OCI-LY7 (cell line): Measurements from ENCODE around the gene PDE5A.

ENCODE experiments used
- EZH2phosphoT487 ChIP-seq: fragments of 200-600 bp; sonication (generic); IDR thresholded peaks from 2 replicates; pipeline ENCODE4 v1.6.1; 2018; ENCODE audit warnings: low read depth, borderline replicate concordance, mild to moderate bottlenecking, mixed run types, antibody characterized with exemption, low read length, moderate library complexity, mixed read lengths
- TF ChIP-seq, protein P1 (sequence below): fragments of 200-600 bp; sonication (generic); conservative IDR thresholded peaks from 2 replicates; pipeline ENCODE4 v1.5.1; 2014; ENCODE audit warnings: mild to moderate bottlenecking, antibody characterized with exemption, low read length, moderate library complexity, mixed read lengths

GRCh38 chr4:119559044-119559647 lies 69.5 kb downstream of the PDE5A start:
- TF ChIP-seq, protein P1, sequence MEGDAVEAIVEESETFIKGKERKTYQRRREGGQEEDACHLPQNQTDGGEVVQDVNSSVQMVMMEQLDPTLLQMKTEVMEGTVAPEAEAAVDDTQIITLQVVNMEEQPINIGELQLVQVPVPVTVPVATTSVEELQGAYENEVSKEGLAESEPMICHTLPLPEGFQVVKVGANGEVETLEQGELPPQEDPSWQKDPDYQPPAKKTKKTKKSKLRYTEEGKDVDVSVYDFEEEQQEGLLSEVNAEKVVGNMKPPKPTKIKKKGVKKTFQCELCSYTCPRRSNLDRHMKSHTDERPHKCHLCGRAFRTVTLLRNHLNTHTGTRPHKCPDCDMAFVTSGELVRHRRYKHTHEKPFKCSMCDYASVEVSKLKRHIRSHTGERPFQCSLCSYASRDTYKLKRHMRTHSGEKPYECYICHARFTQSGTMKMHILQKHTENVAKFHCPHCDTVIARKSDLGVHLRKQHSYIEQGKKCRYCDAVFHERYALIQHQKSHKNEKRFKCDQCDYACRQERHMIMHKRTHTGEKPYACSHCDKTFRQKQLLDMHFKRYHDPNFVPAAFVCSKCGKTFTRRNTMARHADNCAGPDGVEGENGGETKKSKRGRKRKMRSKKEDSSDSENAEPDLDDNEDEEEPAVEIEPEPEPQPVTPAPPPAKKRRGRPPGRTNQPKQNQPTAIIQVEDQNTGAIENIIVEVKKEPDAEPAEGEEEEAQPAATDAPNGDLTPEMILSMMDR = peak; percentile 81
- TF ChIP-seq EZH2phosphoT487 = no peak
